HG02938 (cell line): ENCODE results near the gene FUS.
A peak's percentile ranks its signal among the peaks of the same experiment; 100 is the strongest.
"Not testable (repeated sequence)": the region's sequence is repeated elsewhere in the genome, so short reads cannot be mapped to it uniquely, and the experiment has no call there.

Experiments used
- ATAC-seq: cut with Tn5 transposase; IDR thresholded peaks from one replicate; pipeline ENCODE4 v1.9.1; 2021; ENCODE audit warnings: mild to moderate bottlenecking, moderate library complexity; ENCODE audit not compliant: unreplicated experiment

FUS gene

DNA sequence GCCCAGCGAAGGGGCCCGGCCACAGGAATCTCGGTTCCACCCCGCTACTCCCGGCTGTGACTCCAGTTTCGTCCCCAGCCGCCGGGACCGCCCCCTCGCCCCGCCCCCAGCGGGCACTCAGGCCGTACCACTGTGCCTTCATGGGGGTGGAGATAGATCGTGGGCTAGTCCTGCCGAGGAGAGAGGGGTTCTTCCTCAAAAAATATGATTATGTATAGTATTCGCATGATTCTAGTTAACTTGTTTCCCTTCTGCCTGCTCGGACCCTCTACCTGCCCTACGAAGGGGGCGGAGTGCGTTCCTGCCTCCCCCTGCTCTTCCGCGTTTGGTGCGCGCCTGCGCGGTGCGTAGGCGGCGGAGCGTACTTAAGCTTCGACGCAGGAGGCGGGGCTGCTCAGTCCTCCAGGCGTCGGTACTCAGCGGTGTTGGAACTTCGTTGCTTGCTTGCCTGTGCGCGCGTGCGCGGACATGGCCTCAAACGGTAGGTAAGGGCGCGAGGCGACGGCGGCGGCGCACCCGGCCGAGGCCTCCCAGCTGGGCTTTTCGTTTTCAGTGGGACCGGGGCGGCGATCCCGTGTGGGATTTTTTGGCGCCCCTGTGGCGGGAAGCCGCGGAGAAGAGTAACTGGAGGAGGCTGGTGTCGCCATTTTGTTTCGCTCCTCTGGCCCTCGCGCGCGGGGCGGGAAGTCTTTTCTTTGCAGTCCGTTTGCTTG is at the start of gene FUS:
TSS of gene FUS (plus strand) at position 393 of the 713 bp plus-strand sequence. CDS start at position 469, 76 bp downstream.
- ATAC-seq = peak; percentile 48

DNA sequence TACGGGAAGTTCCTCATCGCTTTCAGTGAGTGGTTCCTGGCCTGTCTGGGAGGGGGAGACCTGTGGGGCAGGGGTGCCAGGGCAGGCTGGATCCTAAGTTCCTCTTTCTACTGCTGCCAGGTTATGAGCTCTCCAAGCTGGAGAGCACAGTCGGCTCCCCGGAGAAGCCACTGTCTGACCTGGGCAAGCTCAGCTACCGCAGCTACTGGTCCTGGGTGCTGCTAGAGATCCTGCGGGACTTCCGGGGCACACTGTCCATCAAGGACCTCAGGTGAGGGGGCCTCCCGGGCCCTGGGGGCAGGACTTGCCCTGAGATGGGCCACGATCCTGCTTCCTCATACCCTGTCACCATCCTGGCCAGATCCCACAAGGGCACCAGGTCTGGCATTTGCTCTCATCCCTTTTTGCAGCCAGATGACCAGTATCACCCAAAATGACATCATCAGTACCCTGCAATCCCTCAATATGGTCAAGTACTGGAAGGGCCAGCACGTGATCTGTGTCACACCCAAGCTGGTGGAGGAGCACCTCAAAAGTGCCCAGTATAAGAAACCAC is 49.5 kb upstream of the FUS start:
- ATAC-seq = no peak

DNA sequence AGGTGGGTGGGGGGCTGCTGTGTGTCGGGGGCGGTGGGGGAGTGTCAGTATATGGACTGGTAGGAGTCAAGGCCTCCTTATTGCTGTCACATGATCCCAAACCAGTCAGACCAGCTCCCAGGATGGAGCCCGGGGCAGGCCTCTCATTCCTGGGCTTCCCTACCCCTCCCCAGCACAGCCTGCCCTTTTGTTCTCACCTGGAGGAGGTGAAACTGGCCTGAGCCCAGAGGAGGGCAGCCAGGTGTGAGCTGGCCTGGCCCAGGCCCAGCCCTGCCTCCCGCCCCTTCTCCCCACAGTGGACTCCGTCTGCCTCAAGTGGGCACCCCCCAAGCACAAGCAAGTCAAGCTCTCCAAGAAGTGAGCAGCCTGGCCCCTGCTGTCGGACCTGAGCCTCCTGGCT is 49.0 kb upstream of the FUS start:
- ATAC-seq = no peak

DNA sequence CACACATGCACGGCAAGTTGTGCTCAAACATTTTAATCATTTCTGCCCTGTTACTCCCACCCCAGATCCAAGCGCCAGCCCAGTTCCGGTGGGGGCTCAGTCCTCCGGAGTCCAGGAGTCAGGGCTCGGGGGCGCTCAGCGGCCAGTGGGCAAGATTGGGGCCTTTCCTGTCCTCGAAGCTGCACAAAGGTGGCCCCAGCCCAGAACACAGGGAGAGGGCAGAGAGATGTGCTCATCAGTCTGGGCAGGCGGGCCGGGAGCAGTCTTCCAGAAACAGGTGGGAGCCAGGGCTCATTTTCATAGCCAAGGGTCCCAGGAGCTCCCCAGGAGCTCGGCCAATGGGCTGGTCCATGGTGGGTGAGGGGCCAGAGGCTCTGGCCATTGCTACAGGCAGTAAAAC is 48.5 kb upstream of the FUS start:
- ATAC-seq = no peak

DNA sequence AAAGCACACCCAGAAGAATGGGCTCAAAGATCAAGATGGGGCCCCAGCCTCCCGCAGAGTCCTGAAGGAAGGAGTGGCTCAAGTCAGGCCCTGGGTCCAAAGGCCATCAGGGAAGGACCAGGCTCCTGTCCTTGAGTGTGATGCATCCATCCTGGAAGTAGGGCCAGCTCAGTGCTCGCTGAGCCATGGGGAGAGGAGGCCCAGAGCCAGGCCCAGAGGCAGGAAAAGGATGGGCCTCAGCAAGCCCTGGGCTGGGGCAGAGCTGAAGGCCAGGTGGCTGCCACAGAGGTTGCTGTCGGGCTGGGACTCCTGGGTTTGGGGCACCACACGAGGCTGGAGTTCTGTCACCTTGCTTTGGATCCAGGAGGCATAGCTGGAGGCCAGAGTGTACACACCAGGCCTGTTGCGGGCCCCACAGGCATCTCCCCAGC is 48.1 kb upstream of the FUS start:
- no peak for ATAC-seq

DNA sequence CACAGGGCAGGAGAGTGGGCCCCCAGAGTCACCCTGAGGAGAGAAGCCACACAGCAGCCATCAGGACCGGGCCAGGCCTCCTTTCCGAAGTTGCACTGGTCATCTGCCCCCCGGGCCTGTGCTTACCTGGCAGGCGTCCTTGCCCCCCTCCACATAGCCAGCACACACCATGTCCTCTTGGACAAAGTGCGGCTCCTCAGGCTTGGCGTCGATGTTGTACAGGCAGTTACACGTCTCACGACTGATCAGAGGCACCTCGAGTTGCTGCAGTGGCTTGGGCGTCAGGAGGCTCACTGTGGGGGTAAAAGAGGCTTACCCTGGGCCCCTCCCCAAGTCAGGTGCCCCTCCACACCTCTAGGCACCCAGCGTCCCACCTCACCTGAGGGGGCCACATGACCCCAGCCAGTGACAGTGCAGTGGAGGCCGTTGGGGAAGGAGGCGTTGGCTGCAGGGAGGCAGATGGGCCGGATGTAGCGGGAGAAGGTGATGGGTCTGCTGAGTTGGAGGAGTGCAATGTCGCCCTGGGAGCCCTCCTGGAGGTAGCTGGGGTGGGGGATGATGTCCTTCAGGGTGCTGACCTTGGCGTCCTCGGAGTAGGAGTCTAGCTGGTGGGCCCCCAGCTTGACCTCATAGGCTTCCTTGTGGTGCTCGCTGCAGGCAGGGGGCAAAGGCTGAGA is 47.5 kb upstream of the FUS start:
- no peak for ATAC-seq

DNA sequence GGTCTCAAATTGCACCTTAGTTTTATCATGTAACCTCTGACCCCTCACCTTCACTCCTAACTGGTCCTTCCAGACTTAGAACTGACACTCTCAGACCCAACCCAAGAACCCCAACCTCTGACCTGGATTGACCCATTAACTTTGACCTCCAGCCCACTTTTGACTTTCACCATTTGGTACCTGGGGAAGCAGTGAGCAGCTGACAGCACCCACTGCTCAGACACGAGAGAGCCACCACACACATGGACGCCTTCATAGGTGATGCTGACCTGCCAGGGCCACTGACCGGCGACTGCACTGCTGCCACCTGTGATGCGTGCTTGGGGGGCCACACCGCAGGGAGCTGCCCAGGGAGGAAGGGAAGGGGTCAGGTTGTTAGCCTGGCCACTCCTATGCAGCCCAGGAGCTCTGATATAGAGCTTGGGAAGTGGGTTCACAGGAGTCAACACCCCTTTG is 46.9 kb upstream of the FUS start:
- ATAC-seq = no peak

DNA sequence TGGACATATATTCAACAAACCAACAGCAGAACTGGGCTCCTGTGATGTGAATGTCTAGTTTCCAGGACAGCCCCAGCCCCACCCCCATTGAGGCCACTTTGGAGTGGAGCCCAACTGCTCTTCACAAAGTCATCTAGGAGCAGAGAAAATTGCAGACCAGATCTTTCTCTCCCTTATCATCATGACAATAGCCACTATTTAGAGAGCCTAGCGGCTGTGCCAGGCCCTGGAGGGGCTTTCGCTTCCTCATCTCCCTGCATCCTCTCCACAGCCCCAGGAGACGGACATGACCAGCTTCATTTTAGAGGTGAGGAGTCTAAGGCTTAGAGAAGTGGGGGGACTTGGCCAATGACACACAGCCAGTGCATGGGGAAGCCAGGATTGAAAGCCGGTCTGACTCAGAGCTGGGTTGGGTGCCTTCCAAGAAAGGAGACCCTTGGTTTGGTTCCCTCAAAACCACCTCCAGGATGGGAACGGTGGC is 45.8 kb upstream of the FUS start:
- no peak for ATAC-seq

DNA sequence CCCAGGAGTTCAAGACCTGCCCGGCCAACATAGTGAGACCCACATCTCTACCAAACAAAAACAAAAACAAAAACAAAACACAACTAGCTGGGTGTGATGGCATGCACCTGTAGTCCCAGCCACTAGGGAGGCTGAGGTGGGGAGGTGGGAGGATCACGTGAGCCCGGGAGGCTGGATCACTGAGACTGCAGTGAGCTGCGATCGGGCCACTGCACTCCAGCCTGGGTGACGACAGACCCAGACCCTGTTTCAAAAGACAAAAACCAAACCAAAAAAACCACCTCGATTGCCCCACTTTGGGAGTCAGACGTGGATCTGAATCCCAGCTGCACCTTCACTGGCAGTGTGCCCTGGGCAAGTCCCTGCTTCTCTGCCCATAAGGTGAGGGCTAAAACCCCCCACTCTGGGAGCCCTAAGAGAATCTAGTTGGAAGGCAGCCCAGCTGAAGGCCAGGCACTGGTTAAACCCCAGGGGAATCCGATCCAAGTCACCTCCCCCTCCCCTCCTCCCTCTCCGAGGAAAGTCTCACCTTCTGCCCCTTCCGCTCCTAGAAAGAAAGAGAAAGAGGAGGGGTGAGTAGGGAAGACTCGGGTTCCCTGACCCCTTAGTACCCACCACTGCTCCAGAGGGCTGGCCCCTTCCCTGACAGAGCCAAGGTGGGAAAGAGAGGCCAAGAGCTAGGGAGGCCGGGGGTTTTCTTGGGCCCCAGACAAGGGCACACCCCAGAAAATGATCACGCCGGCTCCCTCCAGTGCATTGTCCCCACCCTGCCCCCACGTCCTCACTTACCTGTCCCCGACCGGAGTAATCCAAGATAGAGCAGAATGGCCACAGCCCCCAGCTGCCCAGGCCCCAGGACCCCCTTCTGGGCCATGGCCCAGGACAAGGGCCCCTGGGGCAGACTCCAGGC is 45.1 kb upstream of the FUS start:
- ATAC-seq = no peak

DNA sequence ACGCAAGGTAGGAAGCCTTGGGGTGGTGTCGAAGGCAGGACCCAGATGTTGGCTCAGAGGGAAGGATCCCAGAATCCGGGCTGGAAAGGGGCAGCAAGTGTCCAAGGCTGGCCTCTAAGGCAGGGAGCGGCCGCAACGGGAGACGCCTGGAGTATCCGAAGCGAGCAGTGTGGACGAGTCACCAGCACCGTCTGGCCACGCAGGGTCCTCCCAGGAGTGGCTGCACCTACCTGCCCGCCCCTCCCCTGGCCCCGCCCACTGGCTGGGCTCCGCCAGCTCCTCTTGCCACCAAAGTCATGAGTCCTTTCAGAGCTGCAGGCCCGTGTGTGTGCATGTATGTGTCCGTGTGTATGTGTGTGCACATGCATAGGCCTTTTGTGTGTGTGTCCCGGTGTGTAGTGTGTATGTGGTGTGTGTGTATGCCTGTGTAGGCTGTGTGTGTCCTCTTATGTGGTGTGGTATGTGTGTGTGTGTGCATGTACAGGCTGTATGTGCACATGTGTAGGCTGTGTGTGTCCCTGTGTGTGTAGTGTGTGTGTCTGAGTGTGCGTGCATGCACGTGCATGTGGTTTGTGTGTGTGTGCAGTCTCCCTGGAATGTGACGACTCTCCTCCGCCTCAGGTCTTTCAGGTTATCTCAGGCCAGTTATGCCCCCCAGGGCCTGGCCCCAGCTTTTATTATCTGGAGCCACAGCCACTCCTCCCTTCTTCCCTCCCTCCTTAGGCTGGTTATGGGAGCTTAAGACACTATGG is 44.2 kb upstream of the FUS start, which contains the start of gene PRSS8:
TSS of gene PRSS8 (minus strand) at position 193 of the 752 bp plus-strand sequence. CDS start 229 bp downstream, outside the sequence.
- ATAC-seq = no peak

DNA sequence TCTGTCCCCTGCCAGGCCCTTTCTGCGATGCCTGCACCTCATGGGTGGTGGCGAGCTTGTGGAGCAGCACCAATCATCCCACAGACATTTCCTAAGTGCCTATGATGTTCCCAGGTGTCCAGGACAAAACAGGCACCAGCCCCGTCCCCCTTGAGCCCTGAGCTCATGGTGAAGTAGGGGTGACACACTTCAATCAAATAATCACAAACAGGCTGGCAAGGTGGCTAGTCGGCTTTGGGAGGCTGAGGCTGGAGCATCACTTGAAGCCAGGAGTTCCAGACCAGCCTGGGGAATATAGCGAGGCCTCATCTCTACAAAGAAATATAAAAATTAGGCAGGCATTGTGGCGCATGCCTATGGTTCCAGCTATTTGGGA is 43.7 kb upstream of the FUS start:
- ATAC-seq = no peak

DNA sequence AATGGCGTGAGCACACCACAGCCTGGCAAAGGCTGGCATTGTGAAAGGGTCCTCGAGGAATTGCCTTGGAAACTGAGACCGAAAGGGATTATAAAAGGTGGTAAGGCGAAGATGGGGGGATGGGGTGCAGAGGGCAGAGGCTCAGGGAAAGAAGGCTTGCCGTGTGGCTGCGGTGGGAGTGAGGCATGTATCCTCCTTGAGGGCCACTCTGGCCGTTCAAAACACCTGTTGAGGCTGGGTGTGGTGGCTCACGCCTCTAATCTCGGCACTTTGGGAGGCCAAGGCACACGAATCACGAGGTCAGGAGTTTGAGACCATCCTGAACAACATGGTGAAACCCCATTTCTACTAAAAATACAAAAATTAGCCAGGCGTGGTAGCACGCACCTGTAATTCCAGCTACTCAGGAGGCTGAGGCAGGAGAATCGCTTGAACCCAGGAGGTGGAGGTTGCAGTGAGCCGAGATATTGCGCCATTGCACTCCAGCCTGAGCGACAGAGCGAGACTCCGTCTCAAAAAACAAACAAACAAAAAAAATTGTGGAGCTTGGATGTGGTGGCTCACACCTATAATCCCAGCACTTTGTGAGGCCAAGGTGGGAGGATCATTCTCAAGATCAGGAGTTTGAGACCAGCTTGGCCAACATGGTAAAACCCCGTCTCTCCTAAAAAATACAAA is 43.0 kb upstream of the FUS start:
- not testable (repeated sequence) for ATAC-seq

DNA sequence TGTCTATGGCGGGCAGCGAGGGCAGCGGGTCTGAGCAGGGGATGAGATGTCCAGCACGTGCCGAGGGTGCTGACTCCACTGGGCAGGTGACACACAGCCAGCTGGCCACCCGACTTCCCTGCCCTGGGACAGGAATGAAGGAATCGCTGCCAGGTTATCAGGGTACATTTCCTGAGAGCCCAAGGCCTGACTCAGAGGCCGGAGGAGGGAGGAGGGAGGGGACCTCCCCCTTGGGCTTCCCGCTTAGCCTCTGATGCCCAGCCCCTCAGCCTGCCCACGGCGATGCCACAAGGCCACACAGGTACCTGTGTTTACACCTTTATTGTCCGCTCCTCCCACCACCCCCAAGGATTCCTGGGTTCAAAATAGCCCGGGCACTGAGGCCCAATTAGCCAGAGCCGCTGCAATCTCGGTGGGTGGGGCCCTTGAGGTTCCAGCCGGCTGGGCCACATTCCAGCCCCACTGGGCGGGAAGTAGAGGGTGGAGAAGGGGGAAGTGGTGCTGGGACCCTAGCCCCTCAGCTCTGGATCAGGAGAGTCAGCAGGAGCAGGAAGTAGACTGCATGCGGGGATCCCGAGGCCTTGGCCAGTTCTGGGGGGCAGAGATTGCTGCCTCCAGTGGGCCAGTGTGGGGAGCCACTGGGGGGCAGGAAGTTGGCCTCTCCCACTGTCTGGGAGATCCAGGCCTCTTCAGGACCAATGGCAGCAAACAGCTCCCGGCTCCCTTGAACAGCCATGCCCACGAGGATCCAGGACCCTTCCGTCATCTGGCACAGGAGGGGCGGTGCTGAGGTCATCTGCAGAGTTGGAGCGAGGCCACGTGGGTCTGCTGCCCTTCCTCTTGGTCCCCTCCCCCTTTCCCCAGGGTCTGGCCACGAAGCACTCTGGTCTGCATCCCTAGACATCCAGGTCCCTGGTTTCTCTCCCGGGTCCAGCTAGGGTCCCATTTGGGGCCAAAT is 41.0 kb upstream of the FUS start:
- no peak for ATAC-seq

DNA sequence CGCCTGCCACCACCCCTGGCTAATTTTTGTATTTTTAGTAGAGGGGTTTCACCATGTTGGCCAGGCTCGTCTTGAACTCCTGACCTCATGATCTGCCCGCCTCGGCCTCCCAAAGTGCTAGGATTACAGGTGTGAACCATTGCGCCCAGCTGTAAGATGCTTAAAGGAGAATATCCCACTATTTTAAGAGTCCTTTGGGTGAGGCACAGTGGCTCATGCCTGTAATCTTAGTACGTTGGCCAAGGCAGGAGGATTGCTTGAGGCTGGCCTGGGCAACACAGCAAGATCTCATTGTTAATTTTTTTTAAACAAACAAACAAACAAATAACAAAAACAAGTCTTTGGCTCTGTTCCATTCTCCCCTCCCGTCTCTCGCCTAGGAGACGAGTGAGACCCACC is 38.9 kb upstream of the FUS start:
- ATAC-seq = not testable (repeated sequence)

DNA sequence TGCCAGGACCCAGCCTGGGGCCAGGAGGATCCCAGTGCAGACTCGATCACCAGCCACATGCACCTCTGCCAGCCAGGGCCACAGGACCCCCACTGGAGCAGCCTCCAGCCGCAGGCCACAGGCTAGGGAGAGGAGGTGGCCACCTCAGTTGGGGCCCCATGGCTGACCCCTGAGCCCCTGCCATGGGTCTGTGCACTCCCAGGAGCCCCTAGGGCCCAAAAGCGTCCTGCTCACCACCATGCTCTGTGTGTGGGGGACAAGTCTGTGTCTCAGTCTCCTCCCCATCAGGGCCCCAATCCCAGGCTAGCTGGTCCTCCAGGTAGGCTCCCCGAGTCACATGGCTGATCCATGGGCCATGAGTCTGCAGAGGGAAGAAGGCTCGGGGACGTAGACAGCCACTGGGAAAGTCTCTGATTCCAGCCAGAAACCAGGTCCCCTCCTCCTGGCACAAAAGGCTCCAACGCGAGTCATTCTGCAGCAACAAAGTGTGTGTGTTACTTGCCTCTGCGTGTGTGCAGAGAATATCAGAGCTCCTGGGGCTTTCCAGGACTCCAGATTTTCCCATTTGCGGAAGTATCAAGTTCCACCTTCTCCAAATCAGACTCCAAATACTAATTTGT is 38.3 kb upstream of the FUS start:
- ATAC-seq = peak; percentile 3

DNA sequence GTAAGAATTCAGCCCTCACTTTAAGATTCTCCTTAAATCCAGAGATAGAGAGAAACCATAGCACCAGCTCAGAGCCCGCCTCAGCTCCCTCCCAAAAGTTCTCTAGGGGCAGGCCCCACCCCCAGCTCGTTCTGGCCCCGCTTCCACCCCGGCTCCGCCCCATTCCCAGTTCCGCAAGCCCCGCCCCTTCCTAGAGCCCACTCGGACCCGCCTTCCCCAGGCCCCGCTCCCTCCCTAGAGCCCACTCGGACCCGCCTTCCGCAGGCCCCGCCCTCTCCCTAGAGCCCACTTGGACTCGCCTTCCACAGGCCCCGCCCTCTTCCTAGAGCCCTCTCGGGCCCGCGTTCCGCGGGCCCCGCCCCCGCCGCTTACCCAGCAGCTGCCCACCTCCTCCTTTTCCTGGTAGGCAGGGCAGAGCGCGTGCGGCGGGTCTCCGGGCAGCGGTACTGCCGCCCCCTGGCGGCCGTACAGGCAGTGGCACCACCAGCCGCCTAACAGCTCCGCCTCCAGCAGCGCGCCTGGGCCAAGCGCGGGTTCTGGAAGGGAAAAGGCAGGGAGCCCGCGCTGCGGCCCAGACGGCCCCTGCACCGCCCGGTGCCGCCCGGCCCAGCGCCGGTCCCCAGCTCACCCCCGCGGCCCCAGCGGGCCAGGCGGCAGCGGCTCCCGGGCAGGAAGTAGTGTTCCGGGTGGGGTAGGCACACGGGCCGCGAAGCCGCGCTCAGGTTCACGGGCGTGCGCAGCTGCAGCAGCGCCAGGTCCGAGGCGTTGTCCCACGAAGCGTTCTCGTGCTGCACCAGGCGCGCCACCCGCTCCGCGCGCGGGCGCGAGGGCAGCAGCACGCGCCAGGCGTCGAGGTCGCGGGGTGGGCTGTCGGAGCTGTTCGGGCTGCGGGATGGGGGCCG is 37.6 kb upstream of the FUS start:
- peak; percentile 83 for ATAC-seq
